ENCODE measurements around the gene CALB2. TPM values are rescaled to one million over a fixed set of nuclear protein-coding genes. Genes with fewer than 3 reads are reported as not detected.

The CALB2 gene
- total and polyA plus RNA-seq, 2 of the 13 experiments (the other 11 are each of a cell fraction or from before 2014, with no cell fraction given), result 0.37 to 0.40 TPM

DNA sequence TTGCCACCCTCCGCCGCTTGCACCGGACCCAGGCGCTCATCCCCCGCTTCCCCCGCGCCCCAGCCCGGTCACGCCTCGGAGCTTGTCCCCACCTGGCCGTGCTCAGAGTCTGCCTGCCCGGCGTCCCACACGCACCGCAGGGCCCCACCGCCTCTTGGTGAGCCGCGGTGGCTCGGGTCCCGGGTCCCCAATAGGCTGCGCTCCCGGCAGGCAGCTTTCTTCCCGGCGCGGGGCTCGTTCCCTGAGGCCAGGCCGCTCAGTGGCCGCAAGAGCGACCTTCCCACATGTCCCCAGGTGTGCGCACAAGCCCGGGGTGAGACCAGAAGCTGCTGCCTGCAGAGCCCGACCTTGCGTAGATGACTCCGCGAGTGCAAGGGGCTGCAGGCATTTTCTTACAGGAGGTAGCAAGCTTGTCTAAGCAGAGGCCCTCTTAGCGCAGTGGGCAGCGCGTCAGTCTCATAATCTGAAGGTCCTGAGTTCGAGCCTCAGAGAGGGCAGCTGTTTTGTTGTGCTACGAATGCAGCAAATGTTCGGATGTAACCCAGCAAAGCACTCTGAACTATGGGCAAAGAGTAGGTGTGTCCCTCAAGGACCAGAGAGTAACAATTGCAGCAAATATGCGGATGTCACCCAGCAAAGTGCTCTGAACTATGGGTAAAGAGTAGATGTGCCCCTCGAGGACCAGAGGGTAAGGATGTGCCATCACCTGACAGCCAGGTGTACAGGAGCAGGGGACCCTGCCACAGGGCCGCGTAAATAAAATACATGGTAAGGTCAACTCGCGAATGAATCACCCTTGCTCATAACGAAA, 67.8 kb downstream of the CALB2 start (continued):
- TF ChIP-seq SIX4 (CRISPR knock-in tag; IDR thresholded peaks at IDR 0.05), result no peak
- peak; percentile 79 for TF ChIP-seq TFE3 (CRISPR knock-in tag; IDR thresholded peaks at IDR 0.05)
- no peak for TF ChIP-seq ZNF562 (CRISPR knock-in tag; IDR thresholded peaks at IDR 0.05; ENCODE audit: borderline replicate concordance)
- TF ChIP-seq ZFP37 (CRISPR knock-in tag; IDR thresholded peaks at IDR 0.05; ENCODE audit: borderline replicate concordance), result no peak
- TF ChIP-seq NFE2L2 (IDR thresholded peaks at IDR 0.05; ENCODE audit: low read length), result no peak; the same call in 1 of the 2 replicates
- peak; percentile 93; the same call in 1 of the 2 replicates for TF ChIP-seq ZNF205 (CRISPR knock-in tag; IDR thresholded peaks at IDR 0.05)
- peak; percentile 94; the same call in 1 of the 2 replicates for TF ChIP-seq ZNF232 (CRISPR knock-in tag; IDR thresholded peaks at IDR 0.05; ENCODE audit: borderline replicate concordance)
- TF ChIP-seq ZNF274 (CRISPR knock-in tag; IDR thresholded peaks at IDR 0.05), result no peak; the same call in 1 of the 2 replicates
- no peak for TF ChIP-seq KLF13 (CRISPR knock-in tag; IDR thresholded peaks at IDR 0.05)
- TF ChIP-seq, protein P1, sequence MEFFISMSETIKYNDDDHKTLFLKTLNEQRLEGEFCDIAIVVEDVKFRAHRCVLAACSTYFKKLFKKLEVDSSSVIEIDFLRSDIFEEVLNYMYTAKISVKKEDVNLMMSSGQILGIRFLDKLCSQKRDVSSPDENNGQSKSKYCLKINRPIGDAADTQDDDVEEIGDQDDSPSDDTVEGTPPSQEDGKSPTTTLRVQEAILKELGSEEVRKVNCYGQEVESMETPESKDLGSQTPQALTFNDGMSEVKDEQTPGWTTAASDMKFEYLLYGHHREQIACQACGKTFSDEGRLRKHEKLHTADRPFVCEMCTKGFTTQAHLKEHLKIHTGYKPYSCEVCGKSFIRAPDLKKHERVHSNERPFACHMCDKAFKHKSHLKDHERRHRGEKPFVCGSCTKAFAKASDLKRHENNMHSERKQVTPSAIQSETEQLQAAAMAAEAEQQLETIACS (CRISPR knock-in tag; IDR thresholded peaks at IDR 0.05), result peak; percentile 61; the same call in 1 of the 2 replicates
- 0 out of 2 replicates have a peak, but pooled peaks have one; percentile 29 for TF ChIP-seq ZNF549 (CRISPR knock-in tag; IDR thresholded peaks at IDR 0.05)
- TF ChIP-seq NFATC3 (CRISPR knock-in tag; IDR thresholded peaks at IDR 0.05), result no peak; the same call in 1 of the 2 replicates
- no peak for TF ChIP-seq SIN3B (IDR thresholded peaks at IDR 0.05; ENCODE audit: low read length)
- peak; percentile 89 for TF ChIP-seq KLF12 (CRISPR knock-in tag; IDR thresholded peaks at IDR 0.05; ENCODE audit: borderline replicate concordance)
- TF ChIP-seq ZFYVE20 (CRISPR knock-in tag; IDR thresholded peaks at IDR 0.05; ENCODE audit: borderline replicate concordance, low read depth), result peak; percentile 86
- TF ChIP-seq, protein P2, sequence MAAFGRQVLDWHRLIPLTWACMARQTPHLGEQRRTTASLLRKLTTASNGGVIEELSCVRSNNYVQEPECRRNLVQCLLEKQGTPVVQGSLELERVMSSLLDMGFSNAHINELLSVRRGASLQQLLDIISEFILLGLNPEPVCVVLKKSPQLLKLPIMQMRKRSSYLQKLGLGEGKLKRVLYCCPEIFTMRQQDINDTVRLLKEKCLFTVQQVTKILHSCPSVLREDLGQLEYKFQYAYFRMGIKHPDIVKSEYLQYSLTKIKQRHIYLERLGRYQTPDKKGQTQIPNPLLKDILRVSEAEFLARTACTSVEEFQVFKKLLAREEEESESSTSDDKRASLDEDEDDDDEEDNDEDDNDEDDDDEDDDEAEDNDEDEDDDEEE (CRISPR knock-in tag; IDR thresholded peaks at IDR 0.05), result no peak
- no peak for TF ChIP-seq YY1 (IDR thresholded peaks at IDR 0.05; ENCODE audit: insufficient read depth, insufficient replicate concordance, low read depth, low read length)
- TF ChIP-seq, protein P3, sequence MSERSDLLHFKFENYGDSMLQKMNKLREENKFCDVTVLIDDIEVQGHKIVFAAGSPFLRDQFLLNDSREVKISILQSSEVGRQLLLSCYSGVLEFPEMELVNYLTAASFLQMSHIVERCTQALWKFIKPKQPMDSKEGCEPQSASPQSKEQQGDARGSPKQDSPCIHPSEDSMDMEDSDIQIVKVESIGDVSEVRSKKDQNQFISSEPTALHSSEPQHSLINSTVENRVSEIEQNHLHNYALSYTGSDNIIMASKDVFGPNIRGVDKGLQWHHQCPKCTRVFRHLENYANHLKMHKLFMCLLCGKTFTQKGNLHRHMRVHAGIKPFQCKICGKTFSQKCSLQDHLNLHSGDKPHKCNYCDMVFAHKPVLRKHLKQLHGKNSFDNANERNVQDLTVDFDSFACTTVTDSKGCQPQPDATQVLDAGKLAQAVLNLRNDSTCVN (CRISPR knock-in tag; IDR thresholded peaks at IDR 0.05; ENCODE audit: borderline replicate concordance), result no peak; the same call in none of the 2 replicates
- TF ChIP-seq ZNF230 (CRISPR knock-in tag; IDR thresholded peaks at IDR 0.05), result peak; percentile 98
- TF ChIP-seq IRF1 (CRISPR knock-in tag; IDR thresholded peaks at IDR 0.05; ENCODE audit: low read depth), result no peak
- TF ChIP-seq MTA1 (CRISPR knock-in tag; IDR thresholded peaks at IDR 0.05; ENCODE audit: borderline replicate concordance), result peak; percentile 95
- TF ChIP-seq, protein P4, sequence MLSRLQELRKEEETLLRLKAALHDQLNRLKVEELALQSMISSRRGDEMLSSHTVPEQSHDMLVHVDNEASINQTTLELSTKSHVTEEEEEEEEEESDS (CRISPR knock-in tag; IDR thresholded peaks at IDR 0.05; ENCODE audit: borderline replicate concordance), result 0 out of 2 replicates have a peak, but pooled peaks have one; percentile 24
- peak; percentile 98 for TF ChIP-seq HDAC2 (CRISPR knock-in tag; IDR thresholded peaks at IDR 0.05)
- 0 out of 2 replicates have a peak, but pooled peaks have one; percentile 84 for TF ChIP-seq ZNF775 (CRISPR knock-in tag; IDR thresholded peaks at IDR 0.05; ENCODE audit: borderline replicate concordance)
